Measurements from ENCODE around the gene TNF. TPM values are rescaled to one million over a fixed set of nuclear protein-coding genes. Genes with fewer than 3 reads are reported as not detected.
A peak's percentile ranks its signal among the peaks of the same experiment; 100 is the strongest.

Gene TNF
- total RNA-seq, 1 experiment from 2014 or later: 223 TPM

GRCh38 chr6:31531771-31532643 lies 43.4 kb upstream of the TNF start:
- Histone ChIP-seq H3K4me3 (ENCODE audit: low read length) (no peak overlapping the region), H3K27ac (ENCODE audit: low read length) (no peak overlapping the region), H2AFZ (ENCODE audit: low read length) (no peak overlapping the region), H3K9me2 (replicated peaks; ENCODE audit: insufficient read depth, low read length) (no peaks in the 10 kb centered on the region), H3K36me3 (ENCODE audit: insufficient read depth, low read length) (peaks cover 68% of the 10 kb centered on the region), H3K79me2 (ENCODE audit: low read length) (peaks cover 7% of the 10 kb centered on the region; the same call in 1 of the 2 replicates), H3K4me2 (ENCODE audit: low read depth, low read length, poor library complexity, severe bottlenecking) (no peak overlapping the region), H4K20me1 (ENCODE audit: insufficient read depth, low read depth, low read length) (peaks cover 37% of the 10 kb centered on the region), H3K9me3 (ENCODE audit: low read length) (no peaks in the 10 kb centered on the region), H3K9ac (ENCODE audit: low read length) (no peak overlapping the region), H3K4me1 (ENCODE audit: low read length) (no peaks in the 10 kb centered on the region; the same call in 1 of the 2 replicates), H3K27me3 (ENCODE audit: low read length) (no peaks in the 10 kb centered on the region)
- DNase-seq: peak; percentile 40

- Histone ChIP-seq H3K9me3 (ENCODE audit: low read length) (no peaks in the 10 kb centered on the region), H2AFZ (ENCODE audit: low read length) (no peak overlapping the region), H3K27me3 (ENCODE audit: low read length) (no peaks in the 10 kb centered on the region), H3K9me2 (replicated peaks; ENCODE audit: insufficient read depth, low read length) (no peaks in the 10 kb centered on the region), H3K4me1 (ENCODE audit: low read length) (no peaks in the 10 kb centered on the region; the same call in 1 of the 2 replicates), H3K9ac (ENCODE audit: low read length) (no peak overlapping the region), H3K79me2 (ENCODE audit: low read length) (peaks cover 7% of the 10 kb centered on the region; the same call in 1 of the 2 replicates), H3K4me3 (ENCODE audit: low read length) (no peak overlapping the region), H3K36me3 (ENCODE audit: insufficient read depth, low read length) (peaks cover 73% of the 10 kb centered on the region), H4K20me1 (ENCODE audit: insufficient read depth, low read depth, low read length) (peaks cover 40% of the 10 kb centered on the region), H3K27ac (ENCODE audit: low read length) (no peak overlapping the region), H3K4me2 (ENCODE audit: low read depth, low read length, poor library complexity, severe bottlenecking) (no peak overlapping the region)
- no peak for DNase-seq
These were observed 42.5 kb upstream of the TNF start for GRCh38 chr6:31532644-31533454.

GRCh38 chr6:31533455-31533841 lies 41.9 kb upstream of the TNF start:
- Histone ChIP-seq H3K4me3 (ENCODE audit: low read length) (no peak overlapping the region), H3K36me3 (ENCODE audit: insufficient read depth, low read length) (peaks cover 77% of the 10 kb centered on the region), H3K27ac (ENCODE audit: low read length) (no peak overlapping the region), H3K79me2 (ENCODE audit: low read length) (peaks cover 12% of the 10 kb centered on the region), H3K4me1 (ENCODE audit: low read length) (peaks cover under 1% of the 10 kb centered on the region; the same call in 1 of the 2 replicates), H3K9me2 (replicated peaks; ENCODE audit: insufficient read depth, low read length) (no peaks in the 10 kb centered on the region), H4K20me1 (ENCODE audit: insufficient read depth, low read depth, low read length) (peaks cover 45% of the 10 kb centered on the region), H2AFZ (ENCODE audit: low read length) (no peak overlapping the region), H3K9ac (ENCODE audit: low read length) (no peak overlapping the region), H3K9me3 (ENCODE audit: low read length) (no peaks in the 10 kb centered on the region), H3K27me3 (ENCODE audit: low read length) (no peaks in the 10 kb centered on the region), H3K4me2 (ENCODE audit: low read depth, low read length, poor library complexity, severe bottlenecking) (no peak overlapping the region)
- no peak for DNase-seq

- H3K4me3 ChIP-seq (ENCODE audit: low read length): no peak overlapping the region
- H2AFZ ChIP-seq (ENCODE audit: low read length): no peak overlapping the region
- H3K4me1 ChIP-seq (ENCODE audit: low read length): peaks cover 6% of the 10 kb centered on the region
- peaks cover 17% of the 10 kb centered on the region for H3K79me2 ChIP-seq (ENCODE audit: low read length)
- no peak overlapping the region for H3K4me2 ChIP-seq (ENCODE audit: low read depth, low read length, poor library complexity, severe bottlenecking)
- DNase-seq: no peak
- no peaks in the 10 kb centered on the region for H3K9me2 ChIP-seq (replicated peaks; ENCODE audit: insufficient read depth, low read length)
- H4K20me1 ChIP-seq (ENCODE audit: insufficient read depth, low read depth, low read length): peaks cover 51% of the 10 kb centered on the region
- peaks cover 82% of the 10 kb centered on the region for H3K36me3 ChIP-seq (ENCODE audit: insufficient read depth, low read length)
- no peaks in the 10 kb centered on the region for H3K27me3 ChIP-seq (ENCODE audit: low read length)
- no peaks in the 10 kb centered on the region for H3K9me3 ChIP-seq (ENCODE audit: low read length)
- H3K9ac ChIP-seq (ENCODE audit: low read length): no peak overlapping the region
- H3K27ac ChIP-seq (ENCODE audit: low read length): no peak overlapping the region
These were observed 41.4 kb upstream of the TNF start for GRCh38 chr6:31534011-31534410.

GRCh38 chr6:31534521-31535040 lies 40.8 kb upstream of the TNF start:
- no peak overlapping the region for H2AFZ ChIP-seq (ENCODE audit: low read length)
- peaks cover 88% of the 10 kb centered on the region for H3K36me3 ChIP-seq (ENCODE audit: insufficient read depth, low read length)
- H3K4me3 ChIP-seq (ENCODE audit: low read length): no peak overlapping the region
- H3K4me2 ChIP-seq (ENCODE audit: low read depth, low read length, poor library complexity, severe bottlenecking): no peak overlapping the region
- no peak for DNase-seq
- no peaks in the 10 kb centered on the region for H3K9me2 ChIP-seq (replicated peaks; ENCODE audit: insufficient read depth, low read length)
- H3K9me3 ChIP-seq (ENCODE audit: low read length): no peaks in the 10 kb centered on the region
- peaks cover 57% of the 10 kb centered on the region for H4K20me1 ChIP-seq (ENCODE audit: insufficient read depth, low read depth, low read length)
- peaks cover 11% of the 10 kb centered on the region for H3K4me1 ChIP-seq (ENCODE audit: low read length)
- H3K9ac ChIP-seq (ENCODE audit: low read length): no peak overlapping the region
- H3K27ac ChIP-seq (ENCODE audit: low read length): no peak overlapping the region
- H3K79me2 ChIP-seq (ENCODE audit: low read length): peaks cover 23% of the 10 kb centered on the region
- H3K27me3 ChIP-seq (ENCODE audit: low read length): no peaks in the 10 kb centered on the region

GRCh38 chr6:31535538-31536324 lies 39.6 kb upstream of the TNF start:
- DNase-seq: no peak
- H3K27me3 ChIP-seq (ENCODE audit: low read length): no peaks in the 10 kb centered on the region
- peaks cover 65% of the 10 kb centered on the region for H4K20me1 ChIP-seq (ENCODE audit: insufficient read depth, low read depth, low read length)
- peaks cover 23% of the 10 kb centered on the region for H3K4me1 ChIP-seq (ENCODE audit: low read length)
- no peak overlapping the region for H2AFZ ChIP-seq (ENCODE audit: low read length)
- no peaks in the 10 kb centered on the region for H3K9me2 ChIP-seq (replicated peaks; ENCODE audit: insufficient read depth, low read length)
- no peak overlapping the region for H3K27ac ChIP-seq (ENCODE audit: low read length)
- H3K9me3 ChIP-seq (ENCODE audit: low read length): no peaks in the 10 kb centered on the region
- peaks cover 34% of the 10 kb centered on the region for H3K79me2 ChIP-seq (ENCODE audit: low read length)
- peaks cover 89% of the 10 kb centered on the region for H3K36me3 ChIP-seq (ENCODE audit: insufficient read depth, low read length)
- H3K4me3 ChIP-seq (ENCODE audit: low read length): no peak overlapping the region
- H3K4me2 ChIP-seq (ENCODE audit: low read depth, low read length, poor library complexity, severe bottlenecking): no peak overlapping the region
- no peak overlapping the region for H3K9ac ChIP-seq (ENCODE audit: low read length)

GRCh38 chr6:31538805-31539400 lies 36.5 kb upstream of the TNF start:
- H3K27ac ChIP-seq (ENCODE audit: low read length): no peak overlapping the region
- no peak overlapping the region for H2AFZ ChIP-seq (ENCODE audit: low read length)
- H3K9me2 ChIP-seq (replicated peaks; ENCODE audit: insufficient read depth, low read length): no peaks in the 10 kb centered on the region
- peak overlapping the region; percentile 98 for H3K4me2 ChIP-seq (ENCODE audit: low read depth, low read length, poor library complexity, severe bottlenecking)
- H3K36me3 ChIP-seq (ENCODE audit: insufficient read depth, low read length): peaks cover 71% of the 10 kb centered on the region
- H3K27me3 ChIP-seq (ENCODE audit: low read length): no peaks in the 10 kb centered on the region
- no peaks in the 10 kb centered on the region for H3K9me3 ChIP-seq (ENCODE audit: low read length)
- H3K9ac ChIP-seq (ENCODE audit: low read length): peak overlapping the region; percentile 96; the same call in 1 of the 2 replicates
- 0 out of 2 replicates have a peak overlapping the region, but pooled peaks have one; percentile 96 for H3K4me3 ChIP-seq (ENCODE audit: low read length)
- H3K4me1 ChIP-seq (ENCODE audit: low read length): peaks cover 38% of the 10 kb centered on the region
- peaks cover 62% of the 10 kb centered on the region for H3K79me2 ChIP-seq (ENCODE audit: low read length)
- peaks cover 62% of the 10 kb centered on the region for H4K20me1 ChIP-seq (ENCODE audit: insufficient read depth, low read depth, low read length)
- peak; percentile 41 for DNase-seq

Data from Karpas-422 (cell line).